OCI-LY1 (cell line): ENCODE measurements around the gene GAD1.

Experiments used
- H2AFZ ChIP-seq: fragments of 200-600 bp; sonication (generic), shearing (Covaris generic); 2 replicates; pipeline ENCODE4 v1.6.0; 2014; ENCODE audit warnings: antibody characterized with exemption, mild to moderate bottlenecking, low read length
- H3F3A ChIP-seq: fragments of 200-600 bp; sonication (generic), shearing (Covaris generic); 2 replicates; pipeline ENCODE4 v1.6.0; 2014; ENCODE audit warnings: mild to moderate bottlenecking, antibody characterized with exemption, low read length, moderate library complexity; ENCODE audit not compliant: insufficient read depth
- H3K27ac ChIP-seq: fragments of 200-600 bp; sonication (generic); 2 replicates; pipeline ENCODE4 v1.5.1; 2014; ENCODE audit warnings: low read length, mixed run types, mild to moderate bottlenecking, low read depth; ENCODE audit not compliant: poor library complexity, severe bottlenecking
- H3K27me3 ChIP-seq: fragments of 200-600 bp; sonication (generic); 2 replicates; pipeline ENCODE4 v1.6.0; 2014; ENCODE audit warnings: antibody characterized with exemption, mild to moderate bottlenecking, low read length, moderate library complexity; ENCODE audit not compliant: insufficient read depth
- H3K36me3 ChIP-seq: fragments of 200-600 bp; sonication (generic); 2 replicates; pipeline ENCODE4 v1.6.1; 2014; ENCODE audit warnings: mild to moderate bottlenecking, antibody characterized with exemption, low read length, moderate library complexity, mixed read lengths; ENCODE audit not compliant: insufficient read depth
- H3K4me1 ChIP-seq: fragments of 200-600 bp; sonication (generic); 2 replicates; pipeline ENCODE4 v1.5.1; 2014; ENCODE audit warnings: mild to moderate bottlenecking, low read length, moderate library complexity; ENCODE audit not compliant: insufficient read depth, severe bottlenecking
- H3K4me2 ChIP-seq: fragments of 200-600 bp; sonication (generic), shearing (Covaris generic); 2 replicates; pipeline ENCODE4 v1.6.1; 2014; ENCODE audit warnings: low read length
- H3K4me3 ChIP-seq: fragments of 200-600 bp; sonication (generic); 2 replicates; pipeline ENCODE4 v1.5.1; 2014; ENCODE audit warnings: low read length, low read depth, mild to moderate bottlenecking, mixed read lengths; ENCODE audit not compliant: poor library complexity, severe bottlenecking
- H3K79me2 ChIP-seq: fragments of 200-600 bp; shearing (Covaris generic); 2 replicates; pipeline ENCODE4 v1.6.1; 2016; ENCODE audit warnings: mixed run types, low read length, mixed read lengths; ENCODE audit not compliant: insufficient read depth
- H3K9ac ChIP-seq: fragments of 200-600 bp; sonication (generic), shearing (Covaris generic); 2 replicates; pipeline ENCODE4 v1.6.1; 2014; ENCODE audit warnings: mild to moderate bottlenecking, low read length, mixed read lengths
- H3K9me2 ChIP-seq: fragments of 200-600 bp; sonication (generic), shearing (Covaris generic); 2 replicates; pipeline ENCODE4 v1.6.1; 2014; ENCODE audit warnings: low read depth, mild to moderate bottlenecking, low read length, mixed read lengths
- H3K9me3 ChIP-seq: fragments of 200-600 bp; shearing (Covaris generic); 2 replicates; pipeline ENCODE4 v1.6.1; 2014; ENCODE audit warnings: low read length, mixed read lengths
- H4K20me1 ChIP-seq: fragments of 200-600 bp; sonication (generic), shearing (Covaris generic); 2 replicates; pipeline ENCODE4 v1.6.0; 2016; ENCODE audit warnings: mild to moderate bottlenecking, low read length; ENCODE audit not compliant: insufficient read depth
- EZH2 ChIP-seq: fragments of 200-600 bp; sonication (generic), shearing (Covaris generic); IDR thresholded peaks from 2 replicates; pipeline ENCODE4 v1.8.0; 2017; ENCODE audit warnings: borderline replicate concordance, mixed run types, mild to moderate bottlenecking, antibody characterized with exemption, low read length, moderate library complexity, mixed read lengths
- TF ChIP-seq, protein P1 (sequence below): fragments of 200-600 bp; sonication (generic), shearing (Covaris generic); IDR thresholded peaks from 2 replicates; pipeline ENCODE4 v1.5.1; 2017; ENCODE audit warnings: mild to moderate bottlenecking, antibody characterized with exemption, low read length, moderate library complexity, mixed read lengths

GAD1 gene

DNA sequence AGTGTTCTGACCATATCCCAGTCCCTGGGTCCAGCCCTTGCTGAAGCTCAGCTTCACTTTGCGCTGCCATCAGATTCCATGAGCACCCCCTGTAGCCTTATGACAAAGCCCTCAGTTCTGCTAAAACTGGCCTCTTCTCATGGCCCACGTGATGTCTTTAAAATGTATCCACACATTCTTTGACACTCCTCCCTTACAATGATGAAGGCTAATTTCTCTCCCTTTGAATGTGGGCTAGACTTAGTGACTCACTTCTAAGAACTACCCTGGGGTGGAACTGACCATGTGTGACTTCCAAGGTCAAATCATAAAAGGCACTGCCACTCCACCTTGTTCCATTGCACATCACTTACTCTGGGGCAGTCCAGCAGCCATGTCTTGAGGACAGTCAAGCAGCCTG is 67.0 kb downstream of the GAD1 start:
- Histone ChIP-seq H3F3A (no peaks in the 10 kb centered on the region), H3K4me3 (no peak overlapping the region), H3K9ac (no peak overlapping the region), H3K27me3 (no peaks in the 10 kb centered on the region), H3K36me3 (no peaks in the 10 kb centered on the region), H3K9me3 (no peaks in the 10 kb centered on the region), H3K9me2 (no peaks in the 10 kb centered on the region), H3K4me2 (no peak overlapping the region), H4K20me1 (no peaks in the 10 kb centered on the region), H3K79me2 (no peaks in the 10 kb centered on the region), H2AFZ (no peak overlapping the region), H3K27ac (no peak overlapping the region), H3K4me1 (no peaks in the 10 kb centered on the region)
- TF ChIP-seq EZH2 = no peak

DNA sequence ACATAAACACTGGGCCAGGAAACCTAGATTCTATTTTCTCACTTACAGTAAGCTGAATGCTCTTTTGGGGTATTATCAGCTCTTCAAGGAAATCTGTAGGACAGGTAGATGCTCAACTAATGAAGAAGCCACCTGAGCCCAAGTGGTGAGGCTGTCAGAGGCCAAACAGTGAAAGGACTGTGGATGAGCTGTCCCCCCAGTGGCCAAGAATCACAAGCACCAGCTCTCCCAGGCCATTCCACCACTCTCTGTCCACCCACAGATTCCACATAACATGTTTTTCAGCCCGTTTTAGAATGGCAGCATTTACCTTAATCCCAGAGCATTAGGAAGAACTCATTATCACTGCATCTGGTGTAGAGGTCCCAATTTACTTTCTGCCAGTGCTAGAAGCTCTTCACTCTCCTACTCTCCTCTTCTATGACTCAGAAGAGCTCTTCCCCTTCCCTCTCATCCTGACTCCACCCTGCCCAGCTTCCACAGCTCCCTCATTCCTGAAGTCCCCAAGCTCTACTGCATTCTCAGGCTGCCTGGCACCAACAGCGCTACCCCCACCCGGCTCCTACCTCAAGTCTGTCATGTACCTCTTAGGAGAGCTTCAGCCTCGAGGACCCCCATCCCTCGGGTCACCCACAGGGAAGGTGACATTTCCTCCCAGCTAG is 68.6 kb downstream of the GAD1 start:
- H3K36me3 ChIP-seq = no peaks in the 10 kb centered on the region
- TF ChIP-seq, protein P1, sequence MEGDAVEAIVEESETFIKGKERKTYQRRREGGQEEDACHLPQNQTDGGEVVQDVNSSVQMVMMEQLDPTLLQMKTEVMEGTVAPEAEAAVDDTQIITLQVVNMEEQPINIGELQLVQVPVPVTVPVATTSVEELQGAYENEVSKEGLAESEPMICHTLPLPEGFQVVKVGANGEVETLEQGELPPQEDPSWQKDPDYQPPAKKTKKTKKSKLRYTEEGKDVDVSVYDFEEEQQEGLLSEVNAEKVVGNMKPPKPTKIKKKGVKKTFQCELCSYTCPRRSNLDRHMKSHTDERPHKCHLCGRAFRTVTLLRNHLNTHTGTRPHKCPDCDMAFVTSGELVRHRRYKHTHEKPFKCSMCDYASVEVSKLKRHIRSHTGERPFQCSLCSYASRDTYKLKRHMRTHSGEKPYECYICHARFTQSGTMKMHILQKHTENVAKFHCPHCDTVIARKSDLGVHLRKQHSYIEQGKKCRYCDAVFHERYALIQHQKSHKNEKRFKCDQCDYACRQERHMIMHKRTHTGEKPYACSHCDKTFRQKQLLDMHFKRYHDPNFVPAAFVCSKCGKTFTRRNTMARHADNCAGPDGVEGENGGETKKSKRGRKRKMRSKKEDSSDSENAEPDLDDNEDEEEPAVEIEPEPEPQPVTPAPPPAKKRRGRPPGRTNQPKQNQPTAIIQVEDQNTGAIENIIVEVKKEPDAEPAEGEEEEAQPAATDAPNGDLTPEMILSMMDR = no peak
- TF ChIP-seq EZH2 = no peak
- no peaks in the 10 kb centered on the region for H4K20me1 ChIP-seq
- no peaks in the 10 kb centered on the region for H3F3A ChIP-seq
- no peaks in the 10 kb centered on the region for H3K27me3 ChIP-seq
- H3K4me3 ChIP-seq = no peak overlapping the region
- no peaks in the 10 kb centered on the region for H3K9me2 ChIP-seq
- H2AFZ ChIP-seq = no peak overlapping the region
- no peak overlapping the region for H3K4me2 ChIP-seq
- H3K79me2 ChIP-seq = no peaks in the 10 kb centered on the region
- H3K4me1 ChIP-seq = no peaks in the 10 kb centered on the region
- H3K9me3 ChIP-seq = no peaks in the 10 kb centered on the region
- H3K9ac ChIP-seq = no peak overlapping the region
- H3K27ac ChIP-seq = no peak overlapping the region

DNA sequence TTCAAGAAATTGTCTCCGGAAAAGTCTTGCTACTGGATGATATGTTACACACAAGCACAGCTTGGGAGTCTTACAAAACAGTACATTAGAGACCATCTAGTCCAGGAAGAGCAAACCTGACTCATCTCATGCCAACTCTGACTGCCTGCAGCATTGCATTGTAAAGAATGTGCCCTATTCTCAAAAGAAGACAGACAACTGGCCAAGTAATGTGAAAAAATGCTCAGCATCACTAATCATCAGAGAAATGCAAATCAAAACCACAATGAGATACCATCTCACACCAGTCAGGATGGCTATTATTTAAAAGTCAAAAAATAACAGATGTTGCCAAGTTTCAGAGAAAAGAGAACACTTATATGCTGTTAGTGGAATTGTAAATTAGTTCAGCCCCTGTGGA is 69.7 kb downstream of the GAD1 start:
- TF ChIP-seq EZH2 = no peak
- TF ChIP-seq, protein P1 = no peak
- H3F3A ChIP-seq = no peaks in the 10 kb centered on the region
- no peak overlapping the region for H3K4me3 ChIP-seq
- no peaks in the 10 kb centered on the region for H3K4me1 ChIP-seq
- H3K9me3 ChIP-seq = no peaks in the 10 kb centered on the region
- H3K27me3 ChIP-seq = no peaks in the 10 kb centered on the region
- H3K9me2 ChIP-seq = no peaks in the 10 kb centered on the region
- H4K20me1 ChIP-seq = no peaks in the 10 kb centered on the region
- H3K36me3 ChIP-seq = no peaks in the 10 kb centered on the region
- no peak overlapping the region for H3K4me2 ChIP-seq
- H3K9ac ChIP-seq = no peak overlapping the region
- H3K79me2 ChIP-seq = no peaks in the 10 kb centered on the region
- no peak overlapping the region for H3K27ac ChIP-seq
- H2AFZ ChIP-seq = no peak overlapping the region

DNA sequence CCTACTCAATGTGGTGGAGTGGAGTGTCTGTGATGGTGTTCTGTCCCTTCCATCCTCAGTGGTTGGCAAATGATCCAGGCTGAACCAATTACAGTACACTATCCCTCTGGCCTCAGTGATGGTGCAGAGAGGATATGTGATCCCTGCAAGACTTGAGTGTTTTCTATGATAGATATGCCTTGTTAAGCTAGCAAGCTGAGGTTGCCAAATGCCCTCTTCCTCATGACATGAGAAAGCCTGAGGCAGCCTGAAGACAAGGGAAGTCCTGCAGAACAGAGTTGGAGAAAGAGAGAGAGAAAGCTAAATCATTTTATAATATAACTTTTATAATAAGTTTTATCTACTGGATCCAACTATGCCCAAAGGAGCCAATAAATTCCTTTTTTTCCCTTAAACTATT is 70.8 kb downstream of the GAD1 start:
- Histone ChIP-seq H3K9me2 (no peaks in the 10 kb centered on the region), H3K27ac (no peak overlapping the region), H3K79me2 (no peaks in the 10 kb centered on the region), H3K27me3 (no peaks in the 10 kb centered on the region), H4K20me1 (no peaks in the 10 kb centered on the region), H3K4me3 (no peak overlapping the region), H3F3A (no peaks in the 10 kb centered on the region), H3K4me1 (no peaks in the 10 kb centered on the region), H3K9me3 (no peaks in the 10 kb centered on the region), H3K9ac (no peak overlapping the region), H2AFZ (no peak overlapping the region), H3K4me2 (no peak overlapping the region), H3K36me3 (no peaks in the 10 kb centered on the region)
- TF ChIP-seq EZH2 = no peak
- TF ChIP-seq, protein P1 = no peak
